Trophoblast cell (in vitro differentiated cells and primary cell): Measurements from ENCODE around the gene COL23A1.

Source experiments
- DNase-seq, 2 donors: peaks; one replicate each; pipeline ENCODE4 v3.0.0-alpha.2; 2016
- H2AFZ ChIP-seq: 2 replicates; pipeline ENCODE4 v1.6.1; 2013; ENCODE audit warnings: low read length, moderate library complexity, mild to moderate bottlenecking; ENCODE audit not compliant: insufficient read depth, poor library complexity
- H2AK5ac ChIP-seq: 2 replicates; pipeline ENCODE4 v1.6.1; 2013; ENCODE audit warnings: mild to moderate bottlenecking, low read length
- H2BK120ac ChIP-seq: 2 replicates; pipeline ENCODE4 v1.6.1; 2013; ENCODE audit warnings: low read length, mild to moderate bottlenecking, moderate library complexity; ENCODE audit not compliant: insufficient read depth, poor library complexity
- H2BK12ac ChIP-seq: 2 replicates; pipeline ENCODE4 v1.6.1; 2013; ENCODE audit warnings: mild to moderate bottlenecking, low read length, moderate library complexity
- H2BK5ac ChIP-seq: 2 replicates; pipeline ENCODE4 v1.6.1; 2013; ENCODE audit warnings: low read length, low read depth, moderate library complexity, mild to moderate bottlenecking; ENCODE audit not compliant: poor library complexity
- H3K14ac ChIP-seq: 2 replicates; pipeline ENCODE4 v1.6.1; 2013; ENCODE audit warnings: mild to moderate bottlenecking, low read length
- H3K18ac ChIP-seq: 2 replicates; pipeline ENCODE4 v1.6.1; 2013; ENCODE audit warnings: mild to moderate bottlenecking, low read length
- H3K23ac ChIP-seq: 2 replicates; pipeline ENCODE4 v1.6.1; 2013; ENCODE audit warnings: low read length
- H3K27ac ChIP-seq: 2 replicates; pipeline ENCODE4 v1.5.1; 2013; ENCODE audit warnings: low read depth, mild to moderate bottlenecking, inconsistent platforms, low read length, moderate library complexity
- H3K27me3 ChIP-seq: 2 replicates; pipeline ENCODE4 v1.6.1; 2013; ENCODE audit warnings: inconsistent platforms, mild to moderate bottlenecking, low read length, moderate library complexity; ENCODE audit not compliant: insufficient read depth
- H3K36me3 ChIP-seq, 2 experiments: 1 replicate in 1 of 2; 2 replicates in 1 of 2; pipeline ENCODE4 v1.6.1; 2013; ENCODE audit warnings: low read length in 2 of 2, mild to moderate bottlenecking in 2 of 2, moderate library complexity in 1 of 2; ENCODE audit not compliant: insufficient read depth in 2 of 2, control insufficient read depth in 1 of 2
- H3K4ac ChIP-seq: 2 replicates; pipeline ENCODE4 v1.6.1; 2013; ENCODE audit warnings: low read depth, mild to moderate bottlenecking, low read length, moderate library complexity
- H3K4me1 ChIP-seq, 2 experiments: 1 replicate in 1 of 2; 2 replicates in 1 of 2; pipeline ENCODE4 v1.6.1; 2013; ENCODE audit warnings: low read length in 2 of 2, mild to moderate bottlenecking in 2 of 2, moderate library complexity in 1 of 2; ENCODE audit not compliant: insufficient read depth in 2 of 2, control insufficient read depth in 1 of 2
- H3K4me2 ChIP-seq: 2 replicates; pipeline ENCODE4 v1.6.1; 2013; ENCODE audit warnings: inconsistent platforms, mild to moderate bottlenecking, low read length, moderate library complexity
- H3K4me3 ChIP-seq: 2 replicates; pipeline ENCODE4 v1.5.1; 2013; ENCODE audit warnings: mild to moderate bottlenecking, low read depth, low read length, inconsistent platforms
- H3K79me1 ChIP-seq: one replicate; pipeline ENCODE4 v1.6.1; 2013; ENCODE audit warnings: low read length
- H3K79me2 ChIP-seq: 2 replicates; pipeline ENCODE4 v1.6.1; 2013; ENCODE audit warnings: low read length, mild to moderate bottlenecking; ENCODE audit not compliant: control insufficient read depth, insufficient read depth, poor library complexity
- H3K9ac ChIP-seq: 2 replicates; pipeline ENCODE4 v1.6.1; 2013; ENCODE audit warnings: mild to moderate bottlenecking, low read length
- H3K9me3 ChIP-seq: 2 replicates; pipeline ENCODE4 v1.6.1; 2013; ENCODE audit warnings: low read depth, mild to moderate bottlenecking, control low read depth, inconsistent platforms, low read length; ENCODE audit not compliant: insufficient read depth
- H4K12ac ChIP-seq: 2 replicates; pipeline ENCODE4 v1.6.1; 2013; ENCODE audit warnings: low read depth, mild to moderate bottlenecking, low read length, moderate library complexity
- H4K8ac ChIP-seq: 2 replicates; pipeline ENCODE4 v1.6.1; 2013; ENCODE audit warnings: low read depth, mild to moderate bottlenecking, low read length, moderate library complexity
- H4K91ac ChIP-seq: one replicate; pipeline ENCODE4 v1.6.1; 2013; ENCODE audit warnings: low read depth, mild to moderate bottlenecking, low read length, moderate library complexity
- WGBS: extraction: QIAGEN DNeasy Blood & Tissue Kit; methylation state at CpG from one replicate; pipeline ENCODE4 v1.1.7; 2013; ENCODE audit warnings: missing lambda C conversion rate; ENCODE audit not compliant: insufficient read length, insufficient coverage; ENCODE audit errors: extremely low coverage; 5-methylcytosine and 5-hydroxymethylcytosine counted together

Gene COL23A1

DNA sequence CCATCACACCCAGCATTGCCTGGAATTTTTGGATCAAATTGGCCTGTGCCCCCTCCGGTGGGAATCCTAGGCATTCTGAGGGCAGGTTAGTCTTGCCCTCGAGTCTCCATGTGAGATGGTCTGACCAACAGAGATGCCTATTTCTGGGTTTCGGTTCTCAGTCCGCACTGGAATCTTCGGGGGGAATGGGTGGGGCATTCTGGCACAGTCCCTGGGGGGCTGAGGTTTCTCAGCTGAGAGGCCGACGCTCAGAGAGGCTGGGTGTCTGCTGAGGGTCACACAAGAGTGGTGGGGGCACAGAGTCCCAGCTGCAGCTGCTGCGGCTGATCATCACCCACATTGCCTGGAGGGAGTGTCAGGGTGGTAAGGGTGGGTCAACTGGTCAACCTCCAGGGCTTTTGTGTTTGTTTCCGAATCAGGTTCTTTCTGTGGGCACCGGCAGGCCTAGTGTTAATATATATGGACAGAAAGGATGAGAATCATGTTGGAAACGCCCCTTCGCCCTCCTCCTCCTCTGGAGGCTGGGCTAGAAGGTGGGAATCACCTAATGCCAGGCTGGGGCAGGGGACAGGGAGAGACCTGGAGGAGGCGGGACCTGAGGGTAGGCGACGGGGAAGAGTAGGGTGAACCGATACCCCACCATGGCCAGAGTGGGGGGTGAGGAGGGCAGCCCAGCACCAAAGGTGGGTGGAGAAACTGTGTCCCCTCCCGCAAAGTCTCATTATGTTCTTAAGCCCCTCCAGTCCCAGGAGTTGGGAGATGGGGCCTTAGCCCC, 208.1 kb downstream of the COL23A1 start:
- H3K9me3 ChIP-seq = no peaks in the 10 kb centered on the region
- no peak overlapping the region for H3K4me3 ChIP-seq
- H4K8ac ChIP-seq = no peak overlapping the region
- no peaks in the 10 kb centered on the region for H3K27me3 ChIP-seq
- H3K27ac ChIP-seq = no peak overlapping the region
- H3K18ac ChIP-seq = no peak overlapping the region
- no peaks in the 10 kb centered on the region for H3K79me1 ChIP-seq
- DNase-seq = no peak
- H3K36me3 ChIP-seq = no peaks in the 10 kb centered on the region
- H3K23ac ChIP-seq = no peak overlapping the region
- H3K9ac ChIP-seq = no peak overlapping the region
- H2BK5ac ChIP-seq = no peak overlapping the region
- H4K91ac ChIP-seq = no peak overlapping the region
- H3K4me1 ChIP-seq = no peaks in the 10 kb centered on the region
- no peak overlapping the region for H4K12ac ChIP-seq
- no CpG with 5 or more reads among the region's 17 CpGs for WGBS
- H2AFZ ChIP-seq = no peak overlapping the region
- no peak overlapping the region for H2BK12ac ChIP-seq
- no peak overlapping the region for H3K4me2 ChIP-seq
- H3K4ac ChIP-seq = no peak overlapping the region
- no peak overlapping the region for H2AK5ac ChIP-seq
- no peaks in the 10 kb centered on the region for H3K79me2 ChIP-seq
- no peak overlapping the region for H2BK120ac ChIP-seq
- H3K14ac ChIP-seq = no peak overlapping the region

DNA sequence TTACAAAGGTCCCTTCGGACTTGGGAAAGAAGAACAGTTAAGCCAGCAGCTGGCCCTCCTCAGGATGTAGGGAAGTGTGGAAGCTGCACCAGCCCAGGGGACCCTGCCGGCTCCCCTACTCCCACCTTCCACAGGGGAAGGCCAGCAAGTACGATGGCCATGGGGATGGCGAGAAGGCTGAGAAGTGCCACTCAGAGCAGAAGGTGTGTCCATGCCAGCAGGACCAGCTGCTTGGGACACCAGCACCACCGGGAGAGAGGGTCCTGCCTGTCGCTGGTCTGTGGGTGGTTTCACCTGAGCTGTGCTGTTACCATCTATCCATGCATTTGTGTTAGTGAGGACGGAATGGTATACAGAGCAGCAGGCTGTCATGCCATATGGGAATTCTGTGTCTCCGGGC, 209.0 kb downstream of the COL23A1 start:
- Histone ChIP-seq H2AFZ (no peak overlapping the region), H4K8ac (no peak overlapping the region), H2BK120ac (no peak overlapping the region), H3K23ac (no peak overlapping the region), H3K18ac (no peak overlapping the region), H3K14ac (no peak overlapping the region), H3K79me1 (no peaks in the 10 kb centered on the region), H4K91ac (no peak overlapping the region), H3K36me3 (no peaks in the 10 kb centered on the region), H3K4me1 (no peaks in the 10 kb centered on the region), H3K79me2 (no peaks in the 10 kb centered on the region), H3K4ac (no peak overlapping the region), H3K4me2 (no peak overlapping the region), H3K9ac (no peak overlapping the region), H3K4me3 (no peak overlapping the region), H2AK5ac (no peak overlapping the region), H4K12ac (no peak overlapping the region), H2BK5ac (no peak overlapping the region), H3K27me3 (no peaks in the 10 kb centered on the region), H2BK12ac (no peak overlapping the region), H3K27ac (no peak overlapping the region), H3K9me3 (no peaks in the 10 kb centered on the region)
- WGBS = no CpG with 5 or more reads among the region's 8 CpGs
- DNase-seq = no peak

DNA sequence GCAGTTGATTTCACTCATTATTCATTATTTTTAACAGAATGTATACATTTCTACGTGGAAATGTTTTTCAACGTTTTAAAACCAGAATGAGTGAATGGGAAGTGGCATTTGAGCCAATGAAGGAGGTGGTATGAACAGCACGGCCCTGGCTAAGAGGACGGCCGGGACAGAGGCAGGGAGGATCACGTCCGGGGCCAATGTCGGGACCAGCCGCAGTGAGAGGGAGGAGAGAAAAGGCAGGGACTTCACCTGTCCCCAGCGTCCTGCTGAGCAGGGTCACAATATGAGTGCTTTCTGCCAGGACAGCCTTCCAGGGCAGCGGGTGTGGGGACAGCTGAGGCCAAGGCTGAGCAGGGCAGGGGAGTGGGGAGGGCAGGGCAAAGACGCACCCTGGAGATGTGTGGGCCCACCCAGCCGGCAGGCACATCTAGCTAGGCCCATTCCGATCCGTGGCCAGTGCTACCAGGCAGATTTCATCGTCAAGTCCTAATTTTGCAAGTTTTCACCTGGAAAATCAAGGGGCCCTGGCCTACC, 209.6 kb downstream of the COL23A1 start:
- no peak overlapping the region for H4K8ac ChIP-seq
- no CpG with 5 or more reads among the region's 16 CpGs for WGBS
- no peak overlapping the region for H3K4me2 ChIP-seq
- H3K9me3 ChIP-seq = no peaks in the 10 kb centered on the region
- no peak overlapping the region for H3K14ac ChIP-seq
- H2BK120ac ChIP-seq = no peak overlapping the region
- H2AFZ ChIP-seq = no peak overlapping the region
- no peaks in the 10 kb centered on the region for H3K79me2 ChIP-seq
- no peak overlapping the region for H3K9ac ChIP-seq
- H4K12ac ChIP-seq = no peak overlapping the region
- no peak overlapping the region for H2BK5ac ChIP-seq
- no peaks in the 10 kb centered on the region for H3K27me3 ChIP-seq
- no peak overlapping the region for H3K23ac ChIP-seq
- no peaks in the 10 kb centered on the region for H3K4me1 ChIP-seq
- no peak overlapping the region for H3K4me3 ChIP-seq
- no peaks in the 10 kb centered on the region for H3K79me1 ChIP-seq
- no peak overlapping the region for H3K18ac ChIP-seq
- no peak overlapping the region for H3K4ac ChIP-seq
- no peak overlapping the region for H4K91ac ChIP-seq
- no peak overlapping the region for H2AK5ac ChIP-seq
- DNase-seq = no peak
- no peak overlapping the region for H2BK12ac ChIP-seq
- no peak overlapping the region for H3K27ac ChIP-seq
- H3K36me3 ChIP-seq = no peaks in the 10 kb centered on the region

DNA sequence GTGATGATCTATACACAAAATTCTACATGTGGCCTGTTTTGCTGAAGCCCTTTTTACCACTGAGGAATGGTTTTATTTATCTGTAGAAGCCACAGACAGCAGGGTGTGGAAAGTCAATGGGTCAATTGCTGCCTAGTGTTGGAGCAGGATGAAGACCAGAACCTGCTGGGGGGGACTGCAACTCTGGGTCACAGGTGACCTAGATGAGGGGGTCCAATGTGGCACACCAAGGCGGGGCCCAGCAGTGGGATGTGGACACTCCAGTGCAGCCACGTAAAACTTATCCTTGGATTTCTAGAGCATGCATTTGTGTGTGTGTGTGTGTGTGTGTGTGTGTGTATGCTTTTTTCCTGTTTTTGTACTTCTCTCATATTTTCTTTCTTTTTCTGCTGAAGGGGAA, 210.1 kb downstream of the COL23A1 start:
- H3K4me3 ChIP-seq = no peak overlapping the region
- H2BK5ac ChIP-seq = no peak overlapping the region
- no peak overlapping the region for H2AFZ ChIP-seq
- no peak overlapping the region for H4K91ac ChIP-seq
- no peak overlapping the region for H4K8ac ChIP-seq
- no peaks in the 10 kb centered on the region for H3K4me1 ChIP-seq
- H3K18ac ChIP-seq = no peak overlapping the region
- DNase-seq = no peak
- no peak overlapping the region for H2BK120ac ChIP-seq
- H3K36me3 ChIP-seq = no peaks in the 10 kb centered on the region
- H2BK12ac ChIP-seq = no peak overlapping the region
- no peak overlapping the region for H3K9ac ChIP-seq
- H3K79me1 ChIP-seq = no peaks in the 10 kb centered on the region
- no peaks in the 10 kb centered on the region for H3K79me2 ChIP-seq
- no peak overlapping the region for H2AK5ac ChIP-seq
- no peak overlapping the region for H3K4me2 ChIP-seq
- no peak overlapping the region for H4K12ac ChIP-seq
- WGBS = no CpG with 5 or more reads among the region's 2 CpGs
- no peak overlapping the region for H3K27ac ChIP-seq
- no peaks in the 10 kb centered on the region for H3K27me3 ChIP-seq
- H3K4ac ChIP-seq = no peak overlapping the region
- no peak overlapping the region for H3K23ac ChIP-seq
- no peaks in the 10 kb centered on the region for H3K9me3 ChIP-seq
- no peak overlapping the region for H3K14ac ChIP-seq
